Gastrocnemius medialis (tissue), 4 donors: ENCODE results near the gene DBNDD2. TPM values are rescaled to one million over a fixed set of nuclear protein-coding genes. Genes with fewer than 3 reads are reported as not detected.

Experiments
- ATAC-seq, 2 donors: fragments of 150-250 bp; one replicate each; pipeline ENCODE4 v1.9.1; 2016
- DNase-seq, 2 donors: peaks; one replicate each; pipeline ENCODE4 v3.0.0-alpha.2; 2019
- H3K27ac ChIP-seq, 4 donors: fragments of 200-600 bp; sonication (generic); 1 replicate in 1 of 4; 2 replicates in 3 of 4; pipeline ENCODE4 v1.5.1; 2016 to 2018; ENCODE audit warnings: mild to moderate bottlenecking in 2 of 4, moderate library complexity in 1 of 4
- H3K27me3 ChIP-seq, 3 donors: fragments of 200-600 bp; sonication (generic) in 2 of 3; 1 replicate in 1 of 3; 2 replicates in 2 of 3; pipeline versions ENCODE4 v1.5.1 to v1.6.0; 2016 to 2019; ENCODE audit warnings: mild to moderate bottlenecking in 1 of 3, moderate library complexity in 1 of 3
- H3K36me3 ChIP-seq, 2 donors: fragments of 200-600 bp; sonication (generic) in 1 of 2; one replicate each; pipeline ENCODE4 v1.5.1; 2017 to 2018
- H3K4me1 ChIP-seq, 2 donors: fragments of 200-600 bp; sonication (generic) in 1 of 2; one replicate each; pipeline ENCODE4 v1.5.1; 2016 to 2017; ENCODE audit warnings: mild to moderate bottlenecking in 2 of 2
- H3K4me3 ChIP-seq, 4 donors: fragments of 200-600 bp; sonication (generic) in 3 of 4; 1 replicate in 1 of 4; 2 replicates in 3 of 4; pipeline ENCODE4 v1.5.1; 2016 to 2019; ENCODE audit warnings: mild to moderate bottlenecking in 2 of 4
- H3K9me3 ChIP-seq, 3 donors: fragments of 200-600 bp; sonication (generic) in 2 of 3; 1 replicate in 1 of 3; 2 replicates in 2 of 3; pipeline ENCODE4 v1.5.1; 2016 to 2019
- POLR2A ChIP-seq, 2 donors: fragments of 450-650 bp; IDR thresholded peaks; one replicate each; pipeline ENCODE4 v1.6.1; 2017; ENCODE audit warnings: antibody characterized with exemption in 2 of 2, mild to moderate bottlenecking in 2 of 2, moderate library complexity in 2 of 2
- in situ Hi-C, 4 donors: fragments of 200-750 bp; cut with MboI; loops; one replicate each; pipeline versions ENCODE4 v1.15.0 to v1.8.0; 2017; ENCODE audit warnings: low sequenced_read_pairs in 4 of 4
- intact Hi-C: fragments of 100-400 bp; cut with DNase I; formaldehyde crosslinking; loops from one replicate; pipeline ENCODE4 v1.15.1; 2023; ENCODE audit warnings: low total_unique reads
- total RNA-seq, 4 donors: library from RNA; depleted of rRNA; stranded (reverse); fragments of >200 nt; gene quantifications; one replicate each; pipeline versions ENCODE4 v1.1.0 to v1.2.3, GENCODE V29; 2016
- TF ChIP-seq, protein P1 (sequence below), 5 experiments: fragments of 450-650 bp in 3 of 5; fragments of 200-600 bp in 2 of 5; sonication (generic) in 2 of 5; IDR thresholded peaks in 4 of 5; conservative IDR thresholded peaks in 1 of 5; 1 replicate in 4 of 5; 2 replicates in 1 of 5; pipeline ENCODE4 v1.5.1; 2016 to 2019; ENCODE audit warnings: antibody characterized with exemption in 5 of 5, mild to moderate bottlenecking in 3 of 5, moderate library complexity in 3 of 5

DBNDD2 gene
- total RNA-seq, 4 donors from 2014 or later = 99.5 to 155 (median 121) TPM

DNA sequence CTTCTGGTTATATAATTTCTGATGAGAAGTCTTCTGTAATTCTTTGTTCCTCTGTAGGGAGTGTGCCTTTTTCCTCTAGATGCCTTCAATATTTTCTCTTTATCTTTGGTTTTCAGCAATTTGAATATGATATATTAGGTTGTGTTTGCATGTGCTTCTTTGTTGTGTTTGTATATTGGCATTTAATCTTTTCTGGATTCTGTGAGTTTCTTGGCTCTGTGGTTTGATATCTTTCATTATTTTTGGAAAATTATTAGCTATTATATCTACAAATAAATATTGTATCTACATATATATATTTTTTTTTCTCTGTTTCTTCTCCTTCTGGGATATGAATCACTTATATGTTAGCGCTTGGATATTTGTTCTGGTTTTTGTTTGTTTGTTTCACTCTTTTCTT lies 9.1 kb upstream of the DBNDD2 start:
- no peaks in the 10 kb centered on the region for H3K36me3 ChIP-seq
- no peaks in the 10 kb centered on the region for H3K9me3 ChIP-seq
- H3K4me3 ChIP-seq = no peak overlapping the region
- H3K27ac ChIP-seq = no peak overlapping the region
- in situ Hi-C loops = no loop called here
- DNase-seq (no peak), ATAC-seq (no peak)
- TF ChIP-seq POLR2A (IDR thresholded peaks at IDR 0.05) = no peak
- TF ChIP-seq, protein P1, sequence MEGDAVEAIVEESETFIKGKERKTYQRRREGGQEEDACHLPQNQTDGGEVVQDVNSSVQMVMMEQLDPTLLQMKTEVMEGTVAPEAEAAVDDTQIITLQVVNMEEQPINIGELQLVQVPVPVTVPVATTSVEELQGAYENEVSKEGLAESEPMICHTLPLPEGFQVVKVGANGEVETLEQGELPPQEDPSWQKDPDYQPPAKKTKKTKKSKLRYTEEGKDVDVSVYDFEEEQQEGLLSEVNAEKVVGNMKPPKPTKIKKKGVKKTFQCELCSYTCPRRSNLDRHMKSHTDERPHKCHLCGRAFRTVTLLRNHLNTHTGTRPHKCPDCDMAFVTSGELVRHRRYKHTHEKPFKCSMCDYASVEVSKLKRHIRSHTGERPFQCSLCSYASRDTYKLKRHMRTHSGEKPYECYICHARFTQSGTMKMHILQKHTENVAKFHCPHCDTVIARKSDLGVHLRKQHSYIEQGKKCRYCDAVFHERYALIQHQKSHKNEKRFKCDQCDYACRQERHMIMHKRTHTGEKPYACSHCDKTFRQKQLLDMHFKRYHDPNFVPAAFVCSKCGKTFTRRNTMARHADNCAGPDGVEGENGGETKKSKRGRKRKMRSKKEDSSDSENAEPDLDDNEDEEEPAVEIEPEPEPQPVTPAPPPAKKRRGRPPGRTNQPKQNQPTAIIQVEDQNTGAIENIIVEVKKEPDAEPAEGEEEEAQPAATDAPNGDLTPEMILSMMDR (IDR thresholded peaks at IDR 0.05 in 4 of 5, conservative IDR thresholded peaks at IDR 0.05 in 1 of 5) = no peak
- H3K27me3 ChIP-seq = no peaks in the 10 kb centered on the region
- intact Hi-C loops = no loop called here
- H3K4me1 ChIP-seq = no peaks in the 10 kb centered on the region

DNA sequence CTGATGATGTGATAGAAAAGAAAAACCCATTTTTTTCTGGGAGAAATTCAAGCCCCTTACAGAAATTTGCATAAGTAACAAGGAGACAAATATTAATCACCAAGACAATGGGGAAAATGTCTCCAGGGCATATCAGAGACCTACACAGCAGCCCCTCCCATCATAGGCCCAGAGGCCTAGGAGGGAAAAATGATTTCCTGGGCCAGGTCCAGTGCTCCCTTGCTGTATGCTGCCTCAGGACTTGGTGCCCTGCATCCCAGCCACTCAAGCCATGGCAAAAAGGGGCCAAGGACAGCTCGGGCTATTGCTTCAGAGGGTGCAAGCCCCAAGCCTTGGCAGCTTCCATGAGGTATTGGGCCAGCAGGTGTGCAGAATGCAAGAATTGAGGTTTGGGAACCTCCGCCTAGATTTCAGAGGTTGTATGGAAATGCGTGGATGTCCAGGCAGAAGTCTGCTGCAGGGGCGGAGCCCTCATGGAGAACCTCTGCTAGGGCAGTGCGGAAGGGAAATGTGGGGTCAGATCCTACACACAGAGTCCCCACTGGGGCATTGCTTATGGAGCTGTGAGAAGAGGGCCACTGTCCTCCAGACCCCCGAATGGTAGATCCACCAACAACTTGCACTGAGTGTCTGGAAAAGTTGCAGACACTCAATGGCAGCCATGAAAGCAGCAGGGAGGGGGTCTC lies 7.6 kb upstream of the DBNDD2 start:
- DNase-seq (no peak), ATAC-seq (no peak)
- Histone ChIP-seq H3K27ac (no peak overlapping the region), H3K36me3 (no peaks in the 10 kb centered on the region), H3K4me3 (no peak overlapping the region), H3K4me1 (peaks cover 0 to 1% of the 10 kb centered on the region in 2 donors), H3K9me3 (no peaks in the 10 kb centered on the region), H3K27me3 (no peaks in the 10 kb centered on the region)
- no peak for TF ChIP-seq POLR2A (IDR thresholded peaks at IDR 0.05)
- TF ChIP-seq, protein P1 (IDR thresholded peaks at IDR 0.05 in 4 of 5, conservative IDR thresholded peaks at IDR 0.05 in 1 of 5) = no peak
- intact Hi-C loops (no loop called here), in situ Hi-C loops (no loop called here)

DNA sequence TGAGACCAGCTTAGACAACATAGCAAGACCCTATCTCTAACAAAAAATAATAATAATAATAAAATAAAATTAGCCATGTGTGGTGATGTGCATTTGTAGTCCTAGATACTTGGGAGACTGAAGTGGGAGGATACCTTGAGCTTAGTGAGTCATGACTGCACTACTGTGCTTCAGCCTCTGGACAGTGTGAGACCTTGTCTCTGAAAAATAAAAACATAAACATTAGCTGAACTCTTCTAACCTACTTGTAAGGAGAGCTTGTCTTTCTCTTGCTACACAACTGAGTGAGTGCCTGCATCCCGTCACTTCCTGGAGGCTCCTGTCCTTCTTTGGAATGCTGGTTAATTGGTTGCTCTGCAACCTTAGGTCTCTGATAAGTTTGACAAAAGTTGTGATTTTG lies 5.1 kb upstream of the DBNDD2 start:
- in situ Hi-C loops = no loop called here
- no peak overlapping the region for H3K27ac ChIP-seq
- ATAC-seq (no peak), DNase-seq (no peak)
- peaks cover 7 to 9% of the 10 kb centered on the region in 2 donors for H3K4me1 ChIP-seq
- H3K9me3 ChIP-seq = no peaks in the 10 kb centered on the region
- H3K4me3 ChIP-seq = no peak overlapping the region
- no peaks in the 10 kb centered on the region for H3K36me3 ChIP-seq
- TF ChIP-seq POLR2A (IDR thresholded peaks at IDR 0.05) = no peak
- TF ChIP-seq, protein P1 (IDR thresholded peaks at IDR 0.05 in 4 of 5, conservative IDR thresholded peaks at IDR 0.05 in 1 of 5) = no peak
- intact Hi-C loops = no loop called here
- H3K27me3 ChIP-seq = no peaks in the 10 kb centered on the region

DNA sequence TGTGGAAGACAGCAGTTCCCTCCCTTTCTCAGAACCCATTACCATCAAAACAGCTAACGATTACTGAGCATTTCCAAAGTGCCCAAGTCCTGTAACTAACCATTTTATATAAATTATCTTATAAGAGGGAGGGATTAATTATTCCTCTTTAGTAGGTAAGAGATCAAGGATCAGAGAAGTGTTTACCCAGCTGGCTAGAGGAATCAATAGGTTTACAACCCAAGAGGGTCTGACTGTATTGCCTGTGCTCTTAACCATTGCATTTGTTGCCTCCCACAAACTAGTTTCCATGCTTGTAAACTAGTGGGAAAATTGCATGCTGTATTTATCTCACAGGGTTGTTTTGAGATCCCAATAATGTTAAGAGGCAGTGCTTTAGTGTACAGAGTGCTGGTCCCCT lies 3.7 kb upstream of the DBNDD2 start:
- H3K27ac ChIP-seq = peak overlapping the region in 1 of 4 donors; percentile 39
- H3K27me3 ChIP-seq = no peaks in the 10 kb centered on the region
- no peak for ATAC-seq
- H3K4me1 ChIP-seq = peaks cover 20 to 22% of the 10 kb centered on the region in 2 donors
- DNase-seq = no peak
- intact Hi-C loops = no loop called here
- no peaks in the 10 kb centered on the region for H3K9me3 ChIP-seq
- TF ChIP-seq, protein P1 (IDR thresholded peaks at IDR 0.05 in 4 of 5, conservative IDR thresholded peaks at IDR 0.05 in 1 of 5) = no peak
- no peak for TF ChIP-seq POLR2A (IDR thresholded peaks at IDR 0.05)
- H3K4me3 ChIP-seq = no peak overlapping the region
- in situ Hi-C loops = no loop called here
- H3K36me3 ChIP-seq = peaks cover 0 to 3% of the 10 kb centered on the region in 2 donors
